ENCODE measurements around the gene AMIGO1.

The AMIGO1 gene, protein sequence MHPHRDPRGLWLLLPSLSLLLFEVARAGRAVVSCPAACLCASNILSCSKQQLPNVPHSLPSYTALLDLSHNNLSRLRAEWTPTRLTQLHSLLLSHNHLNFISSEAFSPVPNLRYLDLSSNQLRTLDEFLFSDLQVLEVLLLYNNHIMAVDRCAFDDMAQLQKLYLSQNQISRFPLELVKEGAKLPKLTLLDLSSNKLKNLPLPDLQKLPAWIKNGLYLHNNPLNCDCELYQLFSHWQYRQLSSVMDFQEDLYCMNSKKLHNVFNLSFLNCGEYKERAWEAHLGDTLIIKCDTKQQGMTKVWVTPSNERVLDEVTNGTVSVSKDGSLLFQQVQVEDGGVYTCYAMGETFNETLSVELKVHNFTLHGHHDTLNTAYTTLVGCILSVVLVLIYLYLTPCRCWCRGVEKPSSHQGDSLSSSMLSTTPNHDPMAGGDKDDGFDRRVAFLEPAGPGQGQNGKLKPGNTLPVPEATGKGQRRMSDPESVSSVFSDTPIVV

DNA sequence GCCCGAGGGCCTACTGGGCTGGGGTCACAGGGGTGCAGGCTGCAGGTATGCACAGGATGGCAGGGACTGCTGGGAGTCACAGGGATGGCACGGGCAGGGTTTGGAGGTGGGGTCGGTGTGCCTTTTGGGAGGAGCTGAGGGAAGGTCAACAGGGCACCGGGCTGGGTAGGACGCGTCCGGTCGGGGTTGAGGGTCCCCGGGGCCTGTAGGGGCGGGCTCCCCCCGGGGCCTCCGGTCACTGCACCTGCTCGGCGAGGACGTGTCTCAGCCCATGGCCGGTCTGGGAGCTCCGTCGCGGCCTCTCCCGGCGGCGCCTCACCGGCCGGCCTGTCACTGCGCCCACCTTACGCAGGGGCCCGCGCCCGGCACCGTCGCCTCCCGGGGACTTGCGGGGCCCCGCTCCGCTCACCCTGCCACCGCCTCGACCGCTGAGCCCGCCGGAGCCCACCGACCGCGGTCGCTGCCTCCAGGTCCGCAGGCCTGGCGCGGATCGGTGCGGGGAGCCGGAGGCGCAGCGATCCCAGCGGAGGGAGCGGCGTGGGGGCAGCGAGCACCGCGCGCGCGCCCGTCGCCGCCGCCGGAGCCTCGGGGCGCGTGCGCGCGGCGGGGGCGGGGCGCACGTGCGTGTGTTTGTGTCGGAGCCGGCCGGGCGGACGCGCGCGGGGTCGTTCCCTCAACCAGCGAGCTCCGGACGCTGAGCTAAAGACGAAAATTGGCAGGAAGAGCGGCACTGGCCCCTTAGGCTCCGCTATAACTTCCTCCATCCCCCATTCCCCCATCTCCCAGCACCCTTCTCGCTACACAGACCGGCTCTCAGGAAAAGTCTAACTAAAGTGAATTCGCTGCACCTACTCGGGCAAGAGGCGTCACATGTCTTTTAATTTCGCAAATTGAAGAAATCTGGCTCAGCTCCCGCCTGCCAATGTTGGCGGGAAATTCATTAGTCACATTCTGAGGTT lies at the start of gene AMIGO1:
TSS of gene AMIGO1 (minus strand) at position 552 of the 959 bp plus-strand sequence. CDS start 815 bp downstream, outside the sequence.
- no peak for TF ChIP-seq ZNF274 (IDR thresholded peaks at IDR 0.05; ENCODE audit: low read depth, low read length)
- peak within 1 kb of the TSS; percentile 68 for H3K4me3 ChIP-seq (ENCODE audit: low read length)

DNA sequence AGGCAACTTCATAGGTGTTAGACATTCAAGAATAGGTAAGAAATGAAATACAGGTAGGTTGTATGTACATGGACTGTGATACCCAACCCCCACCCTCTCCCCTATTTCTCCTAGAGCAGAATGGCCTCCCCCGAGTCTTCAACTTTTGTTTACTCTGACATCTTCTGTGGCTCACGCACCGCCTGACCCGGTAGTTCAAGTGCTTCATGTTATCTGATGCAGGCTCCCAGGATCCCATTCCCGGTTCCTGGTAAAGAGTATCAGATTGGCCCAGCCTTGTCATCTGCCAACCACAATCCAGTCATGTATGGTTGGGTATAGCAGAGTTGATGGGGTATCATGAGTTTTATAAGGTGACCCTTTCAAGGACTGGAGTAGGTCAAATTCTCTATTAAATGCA lies 48.0 kb upstream of the AMIGO1 start:
- no peak for TF ChIP-seq ZNF274 (IDR thresholded peaks at IDR 0.05; ENCODE audit: low read depth, low read length)
- no peak overlapping the region for H3K4me3 ChIP-seq (ENCODE audit: low read length)

DNA sequence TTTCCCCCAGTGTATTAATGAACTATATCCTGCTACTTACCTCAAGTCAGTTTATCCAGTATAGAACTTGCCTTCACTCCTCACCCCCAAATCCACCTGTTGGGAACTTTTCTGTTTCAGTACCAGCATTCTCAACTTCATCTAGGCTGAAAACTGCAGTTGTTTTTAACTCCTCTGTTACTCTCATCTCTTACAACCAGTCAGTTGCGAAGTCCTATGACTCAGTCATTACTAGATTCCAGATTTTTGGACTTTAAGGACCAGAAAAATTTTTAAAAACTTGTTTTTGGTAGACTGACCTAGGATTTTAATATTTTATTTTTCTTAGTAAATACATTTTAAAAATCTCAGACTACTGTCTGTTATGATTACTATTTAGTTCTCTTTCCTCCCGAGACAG lies 47.0 kb upstream of the AMIGO1 start:
- H3K4me3 ChIP-seq (ENCODE audit: low read length), result no peak overlapping the region
- TF ChIP-seq ZNF274 (IDR thresholded peaks at IDR 0.05; ENCODE audit: low read depth, low read length), result no peak

DNA sequence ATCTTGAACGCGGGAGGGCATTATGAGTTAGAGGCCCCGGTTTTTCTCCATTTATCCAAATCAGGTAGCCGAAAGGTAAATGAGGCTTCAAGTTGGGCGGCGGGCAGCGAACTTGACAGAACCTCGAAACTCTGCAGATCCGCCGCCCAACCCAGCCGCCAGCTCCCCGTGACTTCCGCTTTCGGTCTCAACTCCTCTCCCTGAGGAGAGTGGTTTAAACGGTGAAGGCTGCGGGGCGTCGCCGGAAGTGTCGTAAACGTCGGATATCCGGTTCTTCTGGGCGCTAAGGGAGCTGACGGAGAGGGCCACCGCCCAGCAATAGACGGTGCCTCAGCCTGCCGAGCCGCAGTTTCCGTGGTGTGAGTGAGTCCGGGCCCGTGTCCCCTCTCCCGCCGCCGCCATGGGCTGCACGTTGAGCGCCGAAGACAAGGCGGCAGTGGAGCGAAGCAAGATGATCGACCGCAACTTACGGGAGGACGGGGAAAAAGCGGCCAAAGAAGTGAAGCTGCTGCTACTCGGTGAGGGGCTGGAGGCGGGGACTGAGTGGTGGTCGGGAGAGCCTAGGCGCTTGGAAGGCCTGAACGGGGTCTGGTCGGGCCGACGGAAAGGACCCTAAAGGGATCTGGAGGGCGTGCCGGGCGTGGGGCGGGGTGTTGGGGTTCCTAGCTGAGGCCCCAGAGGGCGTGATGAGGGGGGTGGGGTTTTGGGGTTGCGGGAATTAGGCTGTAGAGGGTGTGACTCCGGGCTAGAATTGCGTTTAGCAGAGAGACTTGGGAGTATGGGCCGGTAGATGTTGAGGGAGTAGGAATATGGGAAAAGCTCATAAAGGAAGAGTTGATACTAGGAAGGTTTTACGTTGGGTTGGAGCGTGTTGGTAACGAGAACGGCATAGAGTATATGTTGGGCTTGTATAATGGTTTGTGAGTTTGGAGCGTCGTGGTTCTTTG lies 39.1 kb upstream of the AMIGO1 start, which contains the start of gene GNAI3:
TSS of gene GNAI3 (plus strand) at position 295 of the 947 bp plus-strand sequence. CDS start at position 401, 106 bp downstream.
- peak within 1 kb of the TSS; percentile 95 for H3K4me3 ChIP-seq (ENCODE audit: low read length)
- no peak for TF ChIP-seq ZNF274 (IDR thresholded peaks at IDR 0.05; ENCODE audit: low read depth, low read length)

DNA sequence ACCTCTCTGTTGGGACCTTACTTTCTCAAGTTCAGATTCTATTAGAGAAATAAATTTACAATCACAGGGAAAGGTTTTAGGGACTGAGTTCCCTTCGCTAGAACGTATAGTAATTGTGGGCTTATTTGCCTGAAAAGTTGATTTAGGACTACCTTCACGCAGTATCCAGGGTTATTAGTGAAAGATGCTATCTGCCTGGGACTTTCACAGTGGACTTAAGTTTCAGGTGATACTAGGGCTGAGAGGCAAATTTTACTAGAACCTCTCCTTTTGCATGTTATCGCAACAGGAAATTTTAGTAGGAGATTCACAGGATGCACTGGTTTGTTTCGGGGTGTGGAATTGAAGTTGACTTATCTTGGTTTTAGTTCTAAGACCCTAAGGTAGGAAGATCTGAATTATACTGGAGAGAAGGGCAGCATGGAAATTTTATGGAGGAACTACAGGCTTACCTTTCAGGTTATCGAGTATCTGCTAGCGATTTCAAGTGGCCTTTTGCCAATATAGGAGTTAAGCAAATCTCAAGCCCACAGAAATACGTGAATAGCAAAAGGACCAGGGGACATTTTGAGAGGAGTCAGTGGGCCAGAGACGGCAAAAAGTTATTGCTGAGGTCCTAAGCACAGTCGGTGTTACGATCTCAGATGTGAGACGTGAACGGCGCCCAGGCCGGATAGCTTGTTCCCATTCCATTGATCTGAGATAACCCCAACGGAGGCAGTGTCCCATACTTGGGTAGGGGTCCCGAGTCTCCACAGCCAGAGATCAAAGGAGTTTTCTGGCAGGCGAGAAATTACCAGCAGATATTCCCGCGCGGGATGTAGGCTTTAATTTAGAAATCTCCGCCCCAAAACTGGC lies 38.2 kb upstream of the AMIGO1 start:
- H3K4me3 ChIP-seq (ENCODE audit: low read length), result peak overlapping the region; percentile 81
- TF ChIP-seq ZNF274 (IDR thresholded peaks at IDR 0.05; ENCODE audit: low read depth, low read length), result no peak

DNA sequence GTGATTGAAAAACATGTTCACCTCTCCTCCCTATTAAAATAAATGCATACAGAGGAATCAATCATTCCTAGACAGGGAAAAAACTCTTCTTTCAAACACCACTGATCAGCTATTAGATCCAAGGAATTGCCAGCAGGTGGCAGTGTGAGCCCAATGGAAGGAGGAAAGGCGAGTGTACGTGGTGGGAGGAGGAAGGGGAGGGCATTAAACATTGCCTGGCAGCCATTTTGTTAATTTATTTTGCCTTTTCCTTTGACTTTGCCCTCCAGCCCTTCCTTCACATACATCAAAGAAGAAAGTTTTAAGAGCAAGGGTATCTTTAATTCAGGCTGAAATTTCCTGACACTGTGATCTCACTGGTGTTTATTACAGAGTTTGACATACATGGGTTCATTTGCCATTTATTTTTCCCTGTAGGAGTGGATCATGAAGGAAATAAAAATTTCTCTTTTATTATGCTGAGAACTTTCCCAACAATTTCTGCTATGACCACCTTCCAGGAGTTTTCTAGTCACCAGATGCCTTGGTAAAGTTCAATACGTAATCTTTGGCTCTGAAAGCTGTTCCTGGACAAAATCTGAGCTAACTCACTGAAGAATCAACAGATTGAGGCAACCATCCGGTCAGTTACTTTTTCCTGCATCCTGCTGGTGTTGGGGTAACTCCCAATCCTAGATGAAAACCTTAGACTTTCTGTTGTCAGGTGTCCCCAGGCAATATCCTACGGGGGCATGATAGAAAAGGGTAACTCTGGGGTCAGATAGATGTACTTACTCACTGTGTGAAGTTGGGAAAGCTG lies 37.0 kb upstream of the AMIGO1 start:
- peak overlapping the region; percentile 81 for H3K4me3 ChIP-seq (ENCODE audit: low read length)
- no peak for TF ChIP-seq ZNF274 (IDR thresholded peaks at IDR 0.05; ENCODE audit: low read depth, low read length)

DNA sequence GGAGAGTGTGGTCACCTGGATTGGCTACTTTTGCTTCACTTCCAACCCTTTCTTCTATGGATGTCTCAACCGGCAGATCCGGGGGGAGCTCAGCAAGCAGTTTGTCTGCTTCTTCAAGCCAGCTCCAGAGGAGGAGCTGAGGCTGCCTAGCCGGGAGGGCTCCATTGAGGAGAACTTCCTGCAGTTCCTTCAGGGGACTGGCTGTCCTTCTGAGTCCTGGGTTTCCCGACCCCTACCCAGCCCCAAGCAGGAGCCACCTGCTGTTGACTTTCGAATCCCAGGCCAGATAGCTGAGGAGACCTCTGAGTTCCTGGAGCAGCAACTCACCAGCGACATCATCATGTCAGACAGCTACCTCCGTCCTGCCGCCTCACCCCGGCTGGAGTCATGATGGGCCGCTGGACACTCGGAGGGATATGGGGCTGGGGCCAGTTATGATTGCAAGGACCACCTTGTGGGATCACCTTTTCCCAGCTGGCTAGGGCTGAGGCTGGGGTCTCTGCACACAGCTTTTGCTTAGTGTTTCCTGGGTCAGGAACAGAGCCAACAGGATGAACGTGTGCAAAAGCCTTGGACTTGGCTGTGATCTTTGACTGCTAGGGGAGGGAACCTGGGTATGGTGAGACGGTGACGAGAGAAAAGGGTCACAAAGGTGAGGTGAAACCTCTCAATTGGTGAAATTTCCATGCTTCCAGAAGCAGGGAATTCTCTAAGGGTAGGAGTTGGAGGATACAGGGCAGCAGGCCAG lies 34.6 kb upstream of the AMIGO1 start:
- TF ChIP-seq ZNF274 (IDR thresholded peaks at IDR 0.05; ENCODE audit: low read depth, low read length), result no peak
- no peak overlapping the region for H3K4me3 ChIP-seq (ENCODE audit: low read length)

DNA sequence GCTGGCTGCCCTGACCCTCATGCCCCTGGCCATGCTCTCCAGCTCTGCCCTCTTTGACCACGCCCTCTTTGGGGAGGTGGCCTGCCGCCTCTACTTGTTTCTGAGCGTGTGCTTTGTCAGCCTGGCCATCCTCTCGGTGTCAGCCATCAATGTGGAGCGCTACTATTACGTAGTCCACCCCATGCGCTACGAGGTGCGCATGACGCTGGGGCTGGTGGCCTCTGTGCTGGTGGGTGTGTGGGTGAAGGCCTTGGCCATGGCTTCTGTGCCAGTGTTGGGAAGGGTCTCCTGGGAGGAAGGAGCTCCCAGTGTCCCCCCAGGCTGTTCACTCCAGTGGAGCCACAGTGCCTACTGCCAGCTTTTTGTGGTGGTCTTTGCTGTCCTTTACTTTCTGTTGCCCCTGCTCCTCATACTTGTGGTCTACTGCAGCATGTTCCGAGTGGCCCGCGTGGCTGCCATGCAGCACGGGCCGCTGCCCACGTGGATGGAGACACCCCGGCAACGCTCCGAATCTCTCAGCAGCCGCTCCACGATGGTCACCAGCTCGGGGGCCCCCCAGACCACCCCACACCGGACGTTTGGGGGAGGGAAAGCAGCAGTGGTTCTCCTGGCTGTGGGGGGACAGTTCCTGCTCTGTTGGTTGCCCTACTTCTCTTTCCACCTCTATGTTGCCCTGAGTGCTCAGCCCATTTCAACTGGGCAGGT lies 33.9 kb upstream of the AMIGO1 start:
- H3K4me3 ChIP-seq (ENCODE audit: low read length), result no peak overlapping the region
- TF ChIP-seq ZNF274 (IDR thresholded peaks at IDR 0.05; ENCODE audit: low read depth, low read length), result no peak

DNA sequence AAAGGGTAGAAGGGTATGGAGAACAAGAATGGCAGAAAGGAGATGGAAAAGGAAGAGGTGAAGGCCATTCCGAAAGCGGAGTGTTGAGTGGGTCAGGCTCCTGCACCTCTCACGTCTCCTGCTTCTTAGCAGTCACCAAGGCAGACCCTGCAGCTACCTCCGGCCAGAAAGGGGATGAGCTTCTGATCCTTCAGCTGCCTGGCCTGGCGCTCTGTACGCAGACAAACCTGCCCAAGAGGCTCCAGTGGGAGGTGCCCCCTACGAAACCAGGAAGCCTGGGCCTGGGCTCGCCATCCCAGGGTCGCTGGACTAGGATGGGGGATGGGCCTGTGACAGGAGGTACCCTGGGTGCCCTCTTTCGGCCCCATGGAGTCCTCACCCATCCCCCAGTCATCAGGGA lies 33.1 kb upstream of the AMIGO1 start:
- TF ChIP-seq ZNF274 (IDR thresholded peaks at IDR 0.05; ENCODE audit: low read depth, low read length), result no peak
- no peak overlapping the region for H3K4me3 ChIP-seq (ENCODE audit: low read length)

DNA sequence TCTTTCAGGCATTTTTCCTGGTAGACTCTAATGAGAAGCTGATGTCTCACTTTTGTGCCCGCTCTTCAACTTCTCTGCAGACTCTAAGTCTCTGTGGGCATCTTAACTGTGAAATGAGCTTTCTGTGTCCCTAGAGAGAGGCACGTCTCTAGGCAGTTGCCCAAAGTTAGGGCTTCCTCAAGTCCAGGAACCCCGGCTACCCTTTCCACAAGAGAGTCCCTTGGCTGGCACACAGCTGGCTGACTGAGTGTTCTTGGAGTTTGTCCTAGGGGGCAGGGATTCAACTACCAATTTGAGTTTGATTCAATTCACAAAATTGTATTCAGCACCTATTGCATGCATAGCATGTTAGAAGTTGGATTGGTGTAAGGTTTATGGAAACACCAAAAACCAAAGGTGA lies 31.6 kb upstream of the AMIGO1 start:
- no peak for TF ChIP-seq ZNF274 (IDR thresholded peaks at IDR 0.05; ENCODE audit: low read depth, low read length)
- H3K4me3 ChIP-seq (ENCODE audit: low read length), result no peak overlapping the region

DNA sequence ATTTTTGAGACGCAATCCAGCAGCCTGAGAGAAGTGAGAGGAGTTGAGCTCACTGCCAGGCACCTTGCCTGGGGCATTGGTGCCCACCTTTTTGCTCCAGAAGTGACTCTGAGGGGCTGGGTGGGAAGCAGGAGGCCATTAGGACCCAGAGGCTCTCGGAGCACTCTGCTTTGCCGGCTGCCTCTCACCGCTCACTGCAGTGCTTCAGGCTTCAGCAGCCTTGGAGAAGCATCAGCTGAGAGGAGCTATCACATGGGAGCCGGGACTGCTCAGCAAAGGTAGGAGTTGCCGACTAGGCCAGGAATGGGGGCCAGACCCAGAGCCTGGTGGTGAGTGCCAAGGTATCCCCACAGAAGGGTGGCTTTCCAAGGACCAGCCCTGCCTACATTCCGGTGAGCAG lies 30.1 kb upstream of the AMIGO1 start, which contains the start of gene GPR61:
TSS of gene GPR61 (plus strand) at position 197 of the 400 bp plus-strand sequence. CDS start 3,151 bp downstream, outside the sequence.
- H3K4me3 ChIP-seq (ENCODE audit: low read length), result no peak within 1 kb of the TSS
- no peak for TF ChIP-seq ZNF274 (IDR thresholded peaks at IDR 0.05; ENCODE audit: low read depth, low read length)
